GM21619 (cell line): ENCODE results near the gene ZFP3.
"Not testable (repeated sequence)": the region's sequence is repeated elsewhere in the genome, so short reads cannot be mapped to it uniquely, and the experiment has no call there.

ENCODE experiments used
- ATAC-seq: cut with Tn5 transposase; IDR thresholded peaks from one replicate; pipeline ENCODE4 v1.9.1; 2021; ENCODE audit not compliant: unreplicated experiment

The ZFP3 gene

GRCh38 chr17:5136580-5137412, 58.5 kb downstream of the ZFP3 start:
- not testable (repeated sequence) for ATAC-seq

- not testable (repeated sequence) for ATAC-seq
Observed at GRCh38 chr17:5137511-5138197, 59.4 kb downstream of the ZFP3 start.

- ATAC-seq = not testable (repeated sequence)
Observed at GRCh38 chr17:5138198-5138544, 59.9 kb downstream of the ZFP3 start.

GRCh38 chr17:5138616-5139457, 60.6 kb downstream of the ZFP3 start:
- no peak for ATAC-seq

GRCh38 chr17:5139458-5139732, 61.1 kb downstream of the ZFP3 start:
- ATAC-seq = no peak

GRCh38 chr17:5142877-5143276, 64.6 kb downstream of the ZFP3 start:
- not testable (repeated sequence) for ATAC-seq
